GM23338 (cell line): ENCODE measurements around the gene PPL. TPM values are rescaled to one million over a fixed set of nuclear protein-coding genes. Genes with fewer than 3 reads are reported as not detected.

Experiments used
- ATAC-seq: fragments of 200-7000 bp; cut with Tn5 transposase; 3 replicates; pipeline ENCODE4 v1.9.1; 2020
- DNase-seq: peaks from one replicate; pipeline ENCODE4 v3.0.0-alpha.2; 2015; ENCODE audit warnings: low spot score
- H2AFZ ChIP-seq: fragments of 200-600 bp; sonication (generic); 2 replicates; pipeline ENCODE4 v1.8.0; 2016; ENCODE audit warnings: antibody characterized with exemption, mild to moderate bottlenecking, moderate library complexity
- H3F3A ChIP-seq: fragments of 200-600 bp; sonication (generic); replicated peaks from 2 replicates; pipeline ENCODE4 v1.8.0; 2017; ENCODE audit warnings: antibody characterized with exemption, mixed run types, low read depth
- H3K27ac ChIP-seq: fragments of 200-600 bp; sonication (generic); 2 replicates; pipeline ENCODE4 v1.6.1; 2016; ENCODE audit warnings: low read depth
- H3K27me3 ChIP-seq: fragments of 200-600 bp; sonication (generic); 2 replicates; pipeline ENCODE4 v1.8.0; 2016; ENCODE audit warnings: mild to moderate bottlenecking, mixed run types, moderate library complexity; ENCODE audit not compliant: insufficient read depth
- H3K36me3 ChIP-seq: fragments of 200-600 bp; sonication (generic); 2 replicates; pipeline ENCODE4 v1.8.0; 2016; ENCODE audit warnings: mild to moderate bottlenecking; ENCODE audit not compliant: insufficient read depth
- H3K4me1 ChIP-seq: fragments of 200-600 bp; sonication (generic); 2 replicates; pipeline ENCODE4 v1.8.0; 2016; ENCODE audit warnings: mild to moderate bottlenecking, moderate library complexity; ENCODE audit not compliant: insufficient read depth
- H3K4me2 ChIP-seq: fragments of 200-600 bp; sonication (generic); 2 replicates; pipeline ENCODE4 v1.7.1; 2017; ENCODE audit warnings: mixed run types
- H3K4me3 ChIP-seq: fragments of 200-600 bp; sonication (generic); 2 replicates; pipeline ENCODE4 v1.6.1; 2016; ENCODE audit warnings: mixed run types
- H3K79me2 ChIP-seq: fragments of 200-600 bp; sonication (generic); replicated peaks from 2 replicates; pipeline ENCODE4 v1.8.0; 2017; ENCODE audit warnings: mild to moderate bottlenecking; ENCODE audit not compliant: insufficient read depth
- H3K9me2 ChIP-seq: fragments of 200-600 bp; sonication (generic); 2 replicates; pipeline ENCODE4 v1.8.0; 2017; ENCODE audit not compliant: insufficient read depth
- H4K20me1 ChIP-seq: fragments of 200-600 bp; sonication (generic); replicated peaks from 2 replicates; pipeline ENCODE4 v1.8.0; 2017; ENCODE audit warnings: mild to moderate bottlenecking; ENCODE audit not compliant: insufficient read depth
- H3K27ac Mint-ChIP-seq: 2 replicates; pipeline ENCODE4 v1.8.0; 2020; ENCODE audit warnings: inconsistent platforms, mild to moderate bottlenecking, moderate library complexity, mixed read lengths
- H3K27me3 Mint-ChIP-seq: 3 replicates; pipeline ENCODE4 v1.8.0; 2022; ENCODE audit warnings: low read depth, mild to moderate bottlenecking, moderate library complexity, mixed read lengths, inconsistent platforms; ENCODE audit not compliant: insufficient read depth, poor library complexity
- H3K36me3 Mint-ChIP-seq: 3 replicates; pipeline ENCODE4 v1.8.0; 2021; ENCODE audit warnings: low read depth, mild to moderate bottlenecking, inconsistent platforms, moderate library complexity, mixed read lengths
- H3K4me1 Mint-ChIP-seq: 3 replicates; pipeline ENCODE4 v1.8.0; 2020; ENCODE audit warnings: mild to moderate bottlenecking, inconsistent platforms, mixed read lengths
- H3K4me3 Mint-ChIP-seq: 3 replicates; pipeline ENCODE4 v1.8.0; 2021; ENCODE audit warnings: moderate library complexity, mild to moderate bottlenecking, inconsistent platforms, mixed read lengths
- H3K9me3 Mint-ChIP-seq: 3 replicates; pipeline ENCODE4 v1.8.0; 2020; ENCODE audit warnings: moderate library complexity, mild to moderate bottlenecking, inconsistent platforms, mixed read lengths
- CREB1 ChIP-seq: fragments of 250-450 bp; sonication (Bioruptor Pico); IDR thresholded peaks from 2 replicates; pipeline ENCODE4 v1.5.0; 2020; ENCODE audit warnings: low read depth, mild to moderate bottlenecking, moderate library complexity
- CTCF ChIP-seq, 2 experiments: fragments of 200-600 bp in 1 of 2; sonication (generic) in 1 of 2; conservative IDR thresholded peaks; 2 replicates each; pipeline versions ENCODE4 v1.5.1 to v1.6.1; 2016 to 2017; ENCODE audit warnings: antibody characterized with exemption in 2 of 2, low read depth in 2 of 2, mild to moderate bottlenecking in 2 of 2, moderate library complexity in 1 of 2
- ETS1 ChIP-seq: IDR thresholded peaks from 2 replicates; pipeline ENCODE4 v1.6.1; 2016; ENCODE audit warnings: antibody characterized with exemption
- EZH2 ChIP-seq: fragments of 200-600 bp; sonication (generic); IDR thresholded peaks from one replicate; pipeline ENCODE4 v1.8.0; 2017; ENCODE audit warnings: antibody characterized with exemption, mild to moderate bottlenecking, low read depth; ENCODE audit not compliant: unreplicated experiment
- EZH2phosphoT487 ChIP-seq: fragments of 200-600 bp; sonication (generic); IDR thresholded peaks from one replicate; pipeline ENCODE4 v1.8.1; 2018; ENCODE audit warnings: antibody characterized with exemption; ENCODE audit not compliant: unreplicated experiment
- JUNB ChIP-seq: IDR thresholded peaks from one replicate; pipeline ENCODE4 v1.6.1; 2016; ENCODE audit warnings: antibody characterized with exemption; ENCODE audit not compliant: unreplicated experiment
- NANOG ChIP-seq: IDR thresholded peaks from 2 replicates; pipeline ENCODE4 v1.6.1; 2016; ENCODE audit warnings: antibody characterized with exemption, borderline replicate concordance
- POLR2AphosphoS5 ChIP-seq: IDR thresholded peaks from 2 replicates; pipeline ENCODE4 v1.6.1; 2016; ENCODE audit warnings: antibody characterized with exemption, low read depth
- REST ChIP-seq: IDR thresholded peaks from one replicate; pipeline ENCODE4 v1.6.1; 2018; ENCODE audit warnings: antibody characterized with exemption; ENCODE audit not compliant: unreplicated experiment
- STAT1 ChIP-seq: IDR thresholded peaks from one replicate; pipeline ENCODE4 v1.6.1; 2016; ENCODE audit warnings: antibody characterized with exemption; ENCODE audit not compliant: unreplicated experiment
- ZNF114 ChIP-seq: fragments of 250-450 bp; sonication (Bioruptor Pico); IDR thresholded peaks from 2 replicates; pipeline ENCODE4 v1.5.0; 2020; ENCODE audit warnings: mild to moderate bottlenecking, moderate library complexity
- ZNF331 ChIP-seq: fragments of 250-450 bp; sonication (Bioruptor Pico); IDR thresholded peaks from 2 replicates; pipeline ENCODE4 v1.5.0; 2020; ENCODE audit warnings: low read depth, mild to moderate bottlenecking, moderate library complexity
- ZNF462 ChIP-seq: fragments of 250-450 bp; sonication (Bioruptor Pico); IDR thresholded peaks from 2 replicates; pipeline ENCODE4 v1.5.0; 2020; ENCODE audit warnings: mild to moderate bottlenecking, moderate library complexity
- polyA plus RNA-seq: library from polyadenylated mRNA; unstranded; fragments of >200 nt; fragmentation: Nextera tagmentation; extraction: Ambion mirVana; gene quantifications from 2 replicates; pipeline ENCODE4 v1.2.1, GENCODE V29; 2016
- total RNA-seq: library from RNA; depleted of rRNA; stranded (reverse); fragments of >200 nt; shearing (Covaris generic); gene quantifications from 2 replicates; pipeline ENCODE4 v1.2.3, GENCODE V29; 2014

Gene PPL
- total and polyA plus RNA-seq, 2 experiments from 2014 or later, result 10.6 to 31.7 TPM

GRCh38 chr16:4976611-4977145 is 39.7 kb upstream of the PPL start:
- no peak overlapping the region for H3K27ac ChIP-seq
- H3K27me3 Mint-ChIP-seq, result peaks cover 8% of the 10 kb centered on the region
- no peaks in the 10 kb centered on the region for H3F3A ChIP-seq
- no peaks in the 10 kb centered on the region for H3K27me3 ChIP-seq
- H3K27ac Mint-ChIP-seq, result no peak overlapping the region
- no peak for DNase-seq
- peaks cover 8% of the 10 kb centered on the region for H3K4me1 Mint-ChIP-seq
- ATAC-seq, result no peak
- H4K20me1 ChIP-seq, result no peaks in the 10 kb centered on the region
- no peaks in the 10 kb centered on the region for H3K36me3 ChIP-seq
- no peaks in the 10 kb centered on the region for H3K4me1 ChIP-seq
- no peaks in the 10 kb centered on the region for H3K9me2 ChIP-seq
- H3K4me2 ChIP-seq, result no peak overlapping the region
- no peak overlapping the region for H3K4me3 ChIP-seq
- peaks cover 4% of the 10 kb centered on the region; the same call in 1 of the 3 replicates for H3K9me3 Mint-ChIP-seq
- no peaks in the 10 kb centered on the region for H3K36me3 Mint-ChIP-seq
- TF ChIP-seq EZH2phosphoT487 (no peak), STAT1 (no peak), POLR2AphosphoS5 (no peak), CTCF (conservative IDR thresholded peaks at IDR 0.05; ENCODE audit: low read depth in 2 of 2) (no peak), EZH2 (no peak), REST (no peak), ETS1 (no peak), ZNF462 (CRISPR knock-in tag) (no peak), CREB1 (CRISPR knock-in tag) (no peak), ZNF114 (CRISPR knock-in tag) (no peak), ZNF331 (CRISPR knock-in tag) (no peak), NANOG (no peak), JUNB (no peak)
- no peak overlapping the region for H2AFZ ChIP-seq
- H3K4me3 Mint-ChIP-seq, result no peak overlapping the region
- H3K79me2 ChIP-seq, result no peaks in the 10 kb centered on the region
